Fibroblast of villous mesenchyme (primary cell): ENCODE results near the gene GET4. TPM values are rescaled to one million over a fixed set of nuclear protein-coding genes. Genes with fewer than 3 reads are reported as not detected.

ENCODE experiments used
- DNase-seq: peaks from one replicate; pipeline ENCODE4 v3.0.0-alpha.2; 2010; ENCODE audit warnings: low read depth
- H3K4me3 ChIP-seq: 2 replicates; pipeline ENCODE4 v1.5.1; 2011; ENCODE audit warnings: low read depth, mild to moderate bottlenecking, low read length
- total RNA-seq: library from RNA; depleted of rRNA; stranded (reverse); fragments of >200 nt; gene quantifications from 2 replicates; pipeline ENCODE4 v1.2.3, GENCODE V29; 2012
- TF ChIP-seq, protein P1 (sequence below): IDR thresholded peaks from 2 replicates; pipeline ENCODE4 v1.5.1; 2012; ENCODE audit warnings: low read depth, mild to moderate bottlenecking, low read length; ENCODE audit not compliant: insufficient read depth

Gene GET4
- total RNA-seq, 1 donor, result 15.1 TPM

DNA sequence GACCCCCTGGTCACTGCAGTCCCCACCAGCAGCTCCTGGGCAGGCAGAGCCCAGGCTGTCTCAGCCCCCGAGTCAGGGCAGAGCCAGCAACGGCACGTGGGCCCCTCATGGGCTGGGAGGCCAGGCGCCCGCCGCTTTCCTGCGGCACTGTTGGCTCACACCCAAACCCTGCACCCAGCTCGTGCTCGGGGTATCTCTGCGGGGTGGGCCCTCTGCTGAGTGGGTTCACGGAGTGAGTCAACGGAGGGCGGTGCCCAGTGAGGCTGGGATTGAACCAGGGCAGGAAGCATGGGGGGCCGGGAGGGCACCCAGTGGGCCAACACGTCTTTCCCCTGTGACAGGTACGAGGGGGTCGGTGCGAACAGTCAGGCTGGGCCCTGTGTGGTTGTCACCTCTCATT, 49.2 kb downstream of the GET4 start:
- H3K4me3 ChIP-seq, result no peak overlapping the region
- DNase-seq, result no peak
- TF ChIP-seq, protein P1, sequence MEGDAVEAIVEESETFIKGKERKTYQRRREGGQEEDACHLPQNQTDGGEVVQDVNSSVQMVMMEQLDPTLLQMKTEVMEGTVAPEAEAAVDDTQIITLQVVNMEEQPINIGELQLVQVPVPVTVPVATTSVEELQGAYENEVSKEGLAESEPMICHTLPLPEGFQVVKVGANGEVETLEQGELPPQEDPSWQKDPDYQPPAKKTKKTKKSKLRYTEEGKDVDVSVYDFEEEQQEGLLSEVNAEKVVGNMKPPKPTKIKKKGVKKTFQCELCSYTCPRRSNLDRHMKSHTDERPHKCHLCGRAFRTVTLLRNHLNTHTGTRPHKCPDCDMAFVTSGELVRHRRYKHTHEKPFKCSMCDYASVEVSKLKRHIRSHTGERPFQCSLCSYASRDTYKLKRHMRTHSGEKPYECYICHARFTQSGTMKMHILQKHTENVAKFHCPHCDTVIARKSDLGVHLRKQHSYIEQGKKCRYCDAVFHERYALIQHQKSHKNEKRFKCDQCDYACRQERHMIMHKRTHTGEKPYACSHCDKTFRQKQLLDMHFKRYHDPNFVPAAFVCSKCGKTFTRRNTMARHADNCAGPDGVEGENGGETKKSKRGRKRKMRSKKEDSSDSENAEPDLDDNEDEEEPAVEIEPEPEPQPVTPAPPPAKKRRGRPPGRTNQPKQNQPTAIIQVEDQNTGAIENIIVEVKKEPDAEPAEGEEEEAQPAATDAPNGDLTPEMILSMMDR, result no peak

DNA sequence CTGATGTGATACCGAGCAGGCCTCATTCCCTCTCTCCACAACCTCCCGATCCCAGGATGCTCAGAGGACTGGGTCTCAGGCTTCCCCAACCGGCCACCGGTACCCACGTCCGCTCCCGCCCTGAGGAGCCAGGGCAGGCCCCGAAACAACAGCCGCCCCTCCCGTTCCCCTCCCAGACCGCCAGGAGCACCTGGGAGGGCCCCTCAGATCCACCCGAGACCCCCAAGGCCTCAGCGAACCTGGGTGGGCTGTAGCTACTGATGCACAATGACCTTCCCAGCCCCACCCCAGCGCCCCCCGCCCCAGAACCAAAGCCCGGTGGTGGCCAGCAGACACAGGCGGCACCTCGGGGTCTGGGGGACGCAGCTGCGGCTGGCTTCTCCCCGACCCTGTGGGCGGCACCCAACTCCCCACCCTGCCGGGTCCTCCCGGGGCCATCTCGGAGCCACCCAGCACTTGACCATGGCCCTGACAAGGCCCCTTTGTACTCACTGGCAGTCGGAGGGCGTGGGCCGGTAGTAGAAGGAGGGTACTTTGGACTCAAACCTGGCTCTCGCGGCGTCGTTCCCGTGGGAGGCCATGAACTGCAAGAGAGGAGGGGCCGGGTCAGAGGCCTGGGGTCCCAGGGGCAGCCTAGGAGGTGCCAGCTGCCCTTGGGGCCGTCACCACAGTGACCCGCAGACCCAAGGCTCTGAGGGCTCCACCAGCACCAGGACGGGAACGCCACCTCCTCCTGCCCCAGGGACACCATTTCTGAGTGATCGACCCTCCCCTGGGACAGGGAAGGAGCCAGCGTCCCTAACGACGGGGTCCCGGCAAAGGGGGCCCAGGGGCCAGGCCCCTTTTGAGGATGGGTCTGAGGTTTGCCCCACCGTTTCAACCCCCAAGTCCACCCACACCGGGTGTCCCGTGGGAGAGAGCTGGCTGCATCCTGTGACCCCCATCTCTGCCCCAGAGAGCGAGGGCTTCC, 50.0 kb downstream of the GET4 start:
- DNase-seq, result no peak
- TF ChIP-seq, protein P1, result no peak
- no peak overlapping the region for H3K4me3 ChIP-seq

DNA sequence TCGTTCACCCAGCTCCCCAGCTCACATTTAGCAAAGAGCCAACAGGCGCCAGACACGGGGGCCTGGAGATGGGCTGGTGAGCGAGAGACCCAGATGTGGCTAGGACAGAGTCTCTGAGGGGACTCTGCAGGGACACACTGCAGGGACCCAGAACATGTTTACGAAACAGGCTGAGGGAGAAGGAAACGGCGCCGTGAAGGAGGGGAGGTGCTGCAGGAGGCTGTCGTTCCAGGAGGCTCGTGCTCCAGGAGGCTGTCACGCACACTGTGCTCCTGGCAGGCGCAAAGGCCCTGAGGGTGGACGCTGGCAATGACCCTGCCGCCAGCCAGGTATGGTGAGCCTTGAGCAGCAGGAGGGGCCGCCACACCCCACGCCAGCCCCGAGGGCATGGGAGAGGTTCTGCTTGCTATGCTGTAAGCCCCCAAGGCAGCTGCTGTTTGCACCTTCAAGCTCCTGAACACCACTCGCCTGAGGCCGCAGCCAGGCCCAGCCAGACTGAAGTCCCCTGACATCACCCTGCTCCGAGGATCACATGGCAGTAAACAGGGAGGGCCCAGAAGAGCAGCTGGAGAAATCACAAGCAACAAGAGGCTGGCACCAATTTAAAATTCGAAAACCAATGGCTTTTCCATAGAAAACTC, 50.8 kb downstream of the GET4 start:
- no peak overlapping the region for H3K4me3 ChIP-seq
- TF ChIP-seq, protein P1, result no peak
- no peak for DNase-seq

- DNase-seq, result peak; percentile 13
- H3K4me3 ChIP-seq, result no peak overlapping the region
- TF ChIP-seq, protein P1, result no peak
Measured at GRCh38 chr7:929311-929711, 53.0 kb downstream of the GET4 start.

DNA sequence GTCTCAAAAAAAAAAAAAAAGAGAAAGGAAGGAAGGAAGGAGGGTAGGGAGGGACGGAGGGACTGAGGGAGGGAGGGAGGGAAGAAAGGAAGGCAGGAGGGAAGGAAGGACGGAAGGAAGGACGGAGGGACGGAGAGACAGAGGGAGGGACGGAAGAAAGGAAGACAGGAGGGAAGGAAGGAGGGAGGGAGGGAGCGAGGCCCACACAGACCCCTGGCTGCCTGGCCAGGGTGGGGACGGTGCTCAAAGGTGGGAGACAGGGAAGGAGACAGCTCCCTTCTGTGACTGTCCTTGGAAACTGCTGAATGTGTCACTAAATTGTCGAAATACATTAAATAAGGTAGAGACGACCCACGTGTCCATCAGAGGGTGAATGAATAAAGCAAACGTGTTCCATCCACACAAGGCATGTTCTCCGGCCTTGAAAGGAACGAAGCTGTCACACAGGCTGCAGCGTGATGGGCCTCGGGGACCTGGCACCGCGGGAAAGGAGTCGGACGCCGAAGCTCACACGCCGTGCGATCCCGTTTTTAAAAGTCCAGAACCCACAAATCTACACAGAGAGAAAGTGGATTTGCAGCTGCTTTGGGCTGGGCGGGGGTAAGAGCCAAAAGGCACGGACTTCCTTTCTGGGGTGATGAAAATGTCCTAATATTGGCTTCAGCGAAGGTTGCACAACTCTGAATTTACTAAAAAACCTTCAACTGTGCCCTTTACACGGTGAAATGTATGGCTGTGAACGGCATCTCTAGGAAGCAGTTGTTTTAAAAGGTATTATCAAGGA, 54.8 kb downstream of the GET4 start:
- no peak overlapping the region for H3K4me3 ChIP-seq
- TF ChIP-seq, protein P1, result no peak
- no peak for DNase-seq

DNA sequence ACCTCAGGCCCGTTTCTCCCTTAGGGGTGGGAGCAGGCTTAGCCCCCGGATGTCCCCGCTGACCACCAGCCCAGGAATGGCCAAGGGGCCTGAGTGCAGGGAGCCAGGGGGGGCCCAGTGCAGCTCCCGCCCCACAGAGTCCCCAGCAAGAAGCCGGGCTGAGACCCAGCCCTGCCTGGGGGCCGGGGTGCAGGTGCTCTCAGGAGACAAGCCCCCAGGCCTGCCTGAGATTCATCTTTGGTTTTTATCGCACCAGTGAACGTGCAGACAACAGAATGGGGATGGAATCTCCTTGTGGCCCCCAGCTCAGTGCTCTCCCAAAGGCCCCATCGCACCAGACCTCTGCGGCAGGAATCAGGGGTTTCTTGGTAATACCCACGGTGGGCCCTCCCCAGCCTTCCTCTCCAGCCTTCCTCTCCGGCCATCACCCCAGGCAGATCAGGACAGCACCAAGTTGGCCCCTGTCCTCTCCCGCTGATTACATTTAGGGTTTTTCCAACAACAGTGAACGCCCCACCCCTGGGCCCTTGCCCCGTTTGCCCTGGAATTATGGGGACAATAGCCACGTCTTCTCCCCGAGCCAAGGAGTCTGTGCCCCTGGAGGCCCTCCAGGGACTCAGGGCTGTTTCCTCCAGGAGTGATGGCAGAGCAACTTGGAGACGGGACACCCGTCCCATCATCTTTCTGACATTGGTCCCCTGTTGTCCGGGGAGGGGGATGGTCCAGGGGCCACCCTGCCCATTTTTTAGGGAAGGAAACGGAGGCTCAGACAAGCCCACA, 55.7 kb downstream of the GET4 start:
- TF ChIP-seq, protein P1, result no peak
- no peak for DNase-seq

More for the DNA sequence above, 55.7 kb downstream of the GET4 start:
- no peak overlapping the region for H3K4me3 ChIP-seq
